ENCODE measurements around the gene GRIK4. TPM values are rescaled to one million over a fixed set of nuclear protein-coding genes. Genes with fewer than 3 reads are reported as not detected.

GRIK4 gene
- total RNA-seq, 3 donors from 2014 or later, result 0.36 to 0.51 TPM; not detected in 1

DNA sequence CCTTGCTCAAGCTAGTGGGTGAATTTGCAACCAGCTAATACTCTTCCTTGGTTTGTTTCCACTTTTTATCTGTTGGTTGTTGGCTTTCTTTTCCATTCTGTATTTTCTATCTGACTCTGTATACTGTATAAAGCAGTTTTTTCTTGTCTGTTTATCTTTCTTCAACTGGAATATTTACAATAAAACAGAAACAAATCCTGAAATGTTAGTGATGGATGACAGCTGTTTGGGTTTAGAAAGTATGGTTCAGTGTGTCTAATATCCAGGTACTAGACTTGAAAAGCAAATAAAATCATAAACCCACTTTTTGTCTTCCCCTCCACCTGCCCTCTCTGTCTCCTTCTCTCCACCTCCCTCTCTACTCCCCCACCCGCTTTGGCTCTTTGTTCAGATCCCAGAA lies 477.1 kb downstream of the GRIK4 start:
- Histone ChIP-seq H3K36me3 (ENCODE audit: low read depth) (no peaks in the 10 kb centered on the region), H3K4me3 (no peak overlapping the region), H3K4me1 (ENCODE audit: low read depth) (peaks cover 3% of the 10 kb centered on the region), H3K9me3 (no peaks in the 10 kb centered on the region)
- DNase-seq, result no peak
- ATAC-seq, result no peak
- intact Hi-C loops (cut with DNase I, micrococcal nuclease), result no loop called here
- TF ChIP-seq, protein P1, sequence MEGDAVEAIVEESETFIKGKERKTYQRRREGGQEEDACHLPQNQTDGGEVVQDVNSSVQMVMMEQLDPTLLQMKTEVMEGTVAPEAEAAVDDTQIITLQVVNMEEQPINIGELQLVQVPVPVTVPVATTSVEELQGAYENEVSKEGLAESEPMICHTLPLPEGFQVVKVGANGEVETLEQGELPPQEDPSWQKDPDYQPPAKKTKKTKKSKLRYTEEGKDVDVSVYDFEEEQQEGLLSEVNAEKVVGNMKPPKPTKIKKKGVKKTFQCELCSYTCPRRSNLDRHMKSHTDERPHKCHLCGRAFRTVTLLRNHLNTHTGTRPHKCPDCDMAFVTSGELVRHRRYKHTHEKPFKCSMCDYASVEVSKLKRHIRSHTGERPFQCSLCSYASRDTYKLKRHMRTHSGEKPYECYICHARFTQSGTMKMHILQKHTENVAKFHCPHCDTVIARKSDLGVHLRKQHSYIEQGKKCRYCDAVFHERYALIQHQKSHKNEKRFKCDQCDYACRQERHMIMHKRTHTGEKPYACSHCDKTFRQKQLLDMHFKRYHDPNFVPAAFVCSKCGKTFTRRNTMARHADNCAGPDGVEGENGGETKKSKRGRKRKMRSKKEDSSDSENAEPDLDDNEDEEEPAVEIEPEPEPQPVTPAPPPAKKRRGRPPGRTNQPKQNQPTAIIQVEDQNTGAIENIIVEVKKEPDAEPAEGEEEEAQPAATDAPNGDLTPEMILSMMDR (IDR thresholded peaks at IDR 0.05), result no peak

- Histone ChIP-seq H3K36me3 (ENCODE audit: low read depth) (no peaks in the 10 kb centered on the region), H3K9me3 (no peaks in the 10 kb centered on the region), H3K4me3 (no peak overlapping the region), H3K4me1 (ENCODE audit: low read depth) (no peaks in the 10 kb centered on the region)
- TF ChIP-seq, protein P1 (IDR thresholded peaks at IDR 0.05), result no peak
- DNase-seq (no peak), ATAC-seq (no peak)
- intact Hi-C loops (cut with DNase I, micrococcal nuclease), result no loop called here
Measured at GRCh38 chr11:120991830-120992686, 480.5 kb downstream of the GRIK4 start.

GRCh38 chr11:120994091-120994859 lies 482.7 kb downstream of the GRIK4 start:
- ATAC-seq (no peak), DNase-seq (no peak)
- Histone ChIP-seq H3K4me3 (no peak overlapping the region), H3K9me3 (no peaks in the 10 kb centered on the region), H3K36me3 (ENCODE audit: low read depth) (no peaks in the 10 kb centered on the region), H3K4me1 (ENCODE audit: low read depth) (no peaks in the 10 kb centered on the region)
- intact Hi-C loops (cut with DNase I, micrococcal nuclease), result no loop called here
- TF ChIP-seq, protein P1 (IDR thresholded peaks at IDR 0.05), result no peak

DNA sequence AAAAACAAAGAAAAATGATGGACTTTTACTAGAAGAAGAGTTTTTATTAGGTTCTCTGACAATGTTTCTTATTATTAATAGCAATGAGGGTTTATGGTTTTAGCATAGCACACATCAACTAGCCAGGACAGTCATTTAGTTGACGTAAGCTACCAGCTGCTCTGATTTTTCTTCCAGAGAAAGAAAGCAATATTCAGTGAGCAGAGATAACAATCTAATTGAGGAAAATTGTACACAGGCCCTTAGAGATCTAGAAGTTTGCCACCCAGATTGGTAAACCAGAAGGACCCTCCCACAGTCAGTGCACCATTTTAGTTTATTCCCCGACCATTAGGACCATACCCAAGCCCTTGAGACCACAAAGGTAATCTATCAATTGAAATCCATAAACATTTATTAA lies 483.6 kb downstream of the GRIK4 start:
- TF ChIP-seq, protein P1 (IDR thresholded peaks at IDR 0.05), result no peak
- Histone ChIP-seq H3K36me3 (ENCODE audit: low read depth) (no peaks in the 10 kb centered on the region), H3K4me3 (no peak overlapping the region), H3K4me1 (ENCODE audit: low read depth) (no peaks in the 10 kb centered on the region), H3K9me3 (no peaks in the 10 kb centered on the region)
- no peak for ATAC-seq
- no peak for DNase-seq
- intact Hi-C loops (cut with DNase I, micrococcal nuclease), result no loop called here

DNA sequence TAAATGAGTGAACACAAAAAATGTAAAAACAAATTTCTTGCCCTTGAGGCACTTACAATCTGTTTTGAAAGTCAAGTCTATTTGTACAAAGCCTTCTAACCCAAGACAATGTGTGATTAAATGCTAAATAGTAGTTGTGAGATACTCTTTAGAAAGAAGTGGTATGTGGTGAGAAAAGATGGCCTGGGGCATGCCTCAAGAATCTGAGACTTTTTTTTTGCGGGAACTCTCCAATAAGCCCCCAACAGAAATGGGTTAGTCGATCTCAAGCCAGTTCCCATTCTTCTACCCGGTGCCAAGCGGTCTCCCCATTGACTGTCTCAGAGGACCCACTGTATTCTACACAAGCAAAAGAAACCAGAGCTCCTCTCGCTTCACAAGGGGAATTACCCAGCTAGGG lies 485.4 kb downstream of the GRIK4 start:
- H3K4me1 ChIP-seq (ENCODE audit: low read depth), result no peaks in the 10 kb centered on the region
- DNase-seq (no peak), ATAC-seq (no peak)
- H3K4me3 ChIP-seq, result no peak overlapping the region
- no peaks in the 10 kb centered on the region for H3K9me3 ChIP-seq
- intact Hi-C loops (cut with DNase I, micrococcal nuclease), result no loop called here
- TF ChIP-seq, protein P1 (IDR thresholded peaks at IDR 0.05), result no peak
- no peaks in the 10 kb centered on the region for H3K36me3 ChIP-seq (ENCODE audit: low read depth)

Data from mucosa of descending colon (tissue), 3 donors.